HG02571 (cell line): ENCODE measurements around the gene CNGA2.

Experiments used
- ATAC-seq: cut with Tn5 transposase; IDR thresholded peaks from one replicate; pipeline ENCODE4 v1.9.1; 2021; ENCODE audit warnings: mild to moderate bottlenecking, moderate library complexity; ENCODE audit not compliant: unreplicated experiment

The CNGA2 gene

DNA sequence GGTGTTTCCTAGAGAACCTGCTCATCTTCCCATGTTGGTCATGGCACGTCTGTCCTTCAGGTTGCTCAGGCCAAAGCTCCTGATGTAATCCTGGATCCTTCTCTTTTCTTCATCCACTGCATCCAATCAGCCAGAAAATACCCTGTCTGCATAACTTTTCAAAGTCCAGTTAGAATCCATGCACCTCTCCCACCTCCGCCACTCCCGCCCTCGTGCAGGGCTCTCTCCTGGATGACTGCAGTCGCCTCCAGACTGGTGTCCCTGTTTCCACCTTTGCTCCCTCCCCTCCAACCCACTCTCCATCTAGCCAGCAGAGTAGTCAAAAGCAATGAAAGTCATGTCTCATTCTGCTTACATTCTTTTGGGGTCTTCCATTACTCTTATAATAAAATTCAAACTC, 16.0 kb downstream of the CNGA2 start:
- ATAC-seq, result no peak

DNA sequence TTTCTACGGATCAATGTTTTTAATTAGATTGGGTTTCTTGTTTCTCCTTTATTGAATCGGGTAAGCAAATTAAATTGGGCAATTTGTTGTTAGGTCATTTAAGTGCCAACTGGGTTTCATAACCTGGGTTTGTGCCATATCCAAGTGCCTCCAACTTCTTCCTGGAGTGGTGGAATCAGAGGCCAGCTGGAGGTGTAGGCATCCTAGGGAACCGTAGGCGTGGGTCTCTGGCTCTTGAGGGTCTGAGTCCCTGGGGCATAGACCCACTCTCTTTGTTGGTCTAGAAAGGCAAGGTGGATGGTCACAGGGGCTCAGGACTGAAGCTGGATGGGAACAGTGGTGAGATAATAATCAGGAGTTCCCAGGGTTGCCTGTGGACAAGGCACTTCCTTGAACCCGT, 18.3 kb downstream of the CNGA2 start:
- no peak for ATAC-seq

DNA sequence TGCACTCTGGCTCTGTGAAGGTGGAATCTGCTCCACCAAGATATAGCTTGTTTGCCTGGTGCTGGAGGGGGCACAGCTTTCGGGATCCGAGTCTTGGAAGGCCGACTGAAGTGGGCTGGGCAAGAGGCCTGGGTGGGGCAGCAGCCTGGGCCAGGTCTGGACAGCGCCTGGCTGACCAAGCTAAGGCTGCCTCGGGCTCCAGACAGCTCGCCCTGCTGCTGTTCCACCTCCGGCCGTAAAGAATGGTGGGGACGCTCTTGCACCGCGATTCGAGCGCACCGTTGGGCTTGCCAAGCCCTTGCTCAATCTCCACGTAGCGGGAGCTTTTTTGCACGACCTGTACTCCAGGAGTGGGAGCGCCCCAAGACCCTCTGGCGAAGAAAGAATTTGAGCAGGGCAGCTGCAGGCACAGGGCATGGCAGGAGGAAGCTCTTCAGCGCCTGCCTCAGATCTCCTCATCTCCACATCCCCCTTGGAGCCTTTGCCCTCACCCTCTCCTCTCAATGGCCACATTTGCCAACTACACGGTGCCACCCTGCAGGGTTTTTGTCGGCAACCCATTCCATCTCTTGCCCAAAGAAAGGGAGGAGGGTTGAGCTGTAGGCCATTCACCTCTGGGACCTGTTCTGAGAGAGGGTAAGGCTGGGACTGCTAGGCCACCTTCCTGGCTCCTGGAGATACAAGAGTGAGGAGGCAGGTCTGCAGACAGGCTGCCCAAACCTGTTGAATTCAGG, 18.9 kb downstream of the CNGA2 start:
- ATAC-seq, result no peak

DNA sequence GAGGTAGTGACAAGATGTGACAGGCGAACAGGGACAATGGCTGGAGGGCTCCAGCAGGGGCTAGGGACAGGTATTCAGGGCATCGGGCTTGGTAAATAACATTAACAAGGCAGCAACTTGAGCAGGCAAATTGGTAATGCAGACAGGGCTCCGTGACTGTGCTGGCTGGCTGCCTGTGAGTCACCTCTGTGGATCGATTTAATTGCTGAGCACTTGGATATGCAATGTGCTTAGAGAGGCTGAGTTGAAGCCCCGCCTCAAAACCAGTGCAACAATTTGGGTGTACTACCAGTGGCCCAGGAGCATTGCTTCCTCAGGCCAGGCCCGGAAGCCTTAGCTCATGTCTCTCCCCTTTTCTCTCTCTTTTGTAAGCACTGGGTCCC, 19.5 kb downstream of the CNGA2 start:
- no peak for ATAC-seq

DNA sequence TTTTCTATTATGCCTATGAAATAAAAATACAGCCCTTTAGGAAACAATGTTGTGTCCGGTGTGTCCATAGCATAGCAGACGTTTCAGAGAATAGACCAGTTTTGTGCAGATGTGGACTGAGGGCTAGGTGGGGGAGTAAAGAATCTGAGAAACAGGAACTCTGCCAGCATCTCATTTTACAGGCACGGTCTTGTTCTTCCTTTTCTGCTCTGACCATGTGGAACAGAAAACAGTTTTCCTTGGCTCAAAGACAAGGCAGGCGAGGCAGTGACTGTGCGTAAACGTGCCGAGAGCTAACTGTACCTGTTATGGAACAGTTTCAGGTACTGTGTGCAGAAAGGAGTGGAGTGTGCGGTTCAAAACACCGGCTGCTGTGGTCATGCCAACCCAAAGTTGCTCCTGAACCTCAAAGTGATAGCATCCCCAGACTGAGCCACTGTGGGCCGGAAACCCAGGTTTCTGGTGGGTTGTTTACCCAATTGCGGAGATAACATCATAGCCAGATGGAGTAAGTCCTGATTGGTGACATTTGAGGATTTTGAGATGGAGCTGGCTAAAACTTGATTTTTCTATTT, 20.2 kb downstream of the CNGA2 start:
- ATAC-seq, result no peak

DNA sequence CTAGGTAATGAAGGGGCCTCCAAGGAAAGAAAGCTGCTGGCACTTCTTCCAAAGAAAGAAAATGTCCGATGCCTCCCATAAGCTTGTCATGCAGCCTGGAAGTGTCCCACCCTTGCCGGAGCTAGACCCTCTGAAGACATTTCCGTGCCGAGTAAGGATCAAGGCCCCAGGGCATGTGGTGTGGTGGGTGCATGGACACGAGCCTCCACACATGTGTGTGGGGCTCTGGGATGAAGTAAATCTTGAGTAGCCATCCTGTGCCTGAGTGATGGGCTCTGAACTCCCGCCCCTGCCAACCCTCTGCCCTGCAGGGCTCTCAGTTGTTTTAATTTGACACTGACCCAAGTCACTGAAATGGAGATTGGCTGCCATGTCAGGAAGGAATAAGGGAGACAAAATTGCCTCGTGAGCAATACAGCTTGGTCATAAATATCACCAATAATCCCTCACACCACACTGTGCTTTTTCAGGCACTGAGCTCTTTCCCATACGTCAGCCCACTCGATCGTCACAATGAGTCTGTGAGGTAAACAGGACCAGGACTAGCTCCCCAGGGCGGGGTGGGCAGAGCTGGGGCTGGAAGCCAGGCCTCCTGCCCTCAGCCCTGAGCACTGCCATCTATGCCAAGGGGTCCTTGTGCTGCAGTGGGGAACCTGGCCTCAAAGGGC, 24.6 kb downstream of the CNGA2 start:
- no peak for ATAC-seq

DNA sequence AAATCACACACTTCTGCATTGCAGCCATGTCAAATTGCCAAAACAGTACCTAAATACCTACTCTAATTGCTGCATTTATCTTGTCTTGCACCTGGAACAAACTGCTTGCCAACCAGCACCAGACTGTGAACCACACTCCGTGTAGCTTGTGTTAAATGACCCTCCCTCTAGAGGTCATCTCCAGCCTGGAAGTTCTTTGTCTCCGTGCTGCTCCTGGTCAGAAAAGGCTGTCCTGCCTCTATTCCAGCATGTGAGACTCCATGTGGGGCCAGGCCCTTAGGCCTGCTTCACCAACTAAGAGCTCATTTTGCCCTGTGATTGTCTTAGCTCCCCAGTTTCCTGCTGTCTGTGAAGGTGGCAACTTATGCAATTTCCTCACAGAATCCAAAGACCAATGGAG, 28.3 kb downstream of the CNGA2 start:
- ATAC-seq, result no peak

DNA sequence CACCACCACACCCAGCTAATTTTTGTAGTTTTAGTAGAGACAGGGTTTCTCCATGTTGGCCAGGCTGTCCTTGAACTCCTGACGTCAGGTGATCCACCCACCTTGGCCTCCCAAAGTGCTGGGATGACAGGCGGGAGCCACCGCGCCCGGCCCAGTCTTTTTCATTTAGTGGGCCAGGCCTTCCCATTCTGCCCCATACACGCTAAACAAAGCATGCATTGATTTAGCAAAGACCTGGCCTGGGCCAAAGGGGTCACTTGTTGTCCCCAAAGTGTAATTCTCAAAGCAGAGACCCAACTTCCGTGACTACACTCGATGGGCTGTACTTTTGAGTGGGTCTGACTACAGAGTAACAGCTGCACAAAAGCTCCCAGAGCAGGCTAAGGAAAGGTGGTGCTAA, 29.2 kb downstream of the CNGA2 start:
- ATAC-seq, result no peak

DNA sequence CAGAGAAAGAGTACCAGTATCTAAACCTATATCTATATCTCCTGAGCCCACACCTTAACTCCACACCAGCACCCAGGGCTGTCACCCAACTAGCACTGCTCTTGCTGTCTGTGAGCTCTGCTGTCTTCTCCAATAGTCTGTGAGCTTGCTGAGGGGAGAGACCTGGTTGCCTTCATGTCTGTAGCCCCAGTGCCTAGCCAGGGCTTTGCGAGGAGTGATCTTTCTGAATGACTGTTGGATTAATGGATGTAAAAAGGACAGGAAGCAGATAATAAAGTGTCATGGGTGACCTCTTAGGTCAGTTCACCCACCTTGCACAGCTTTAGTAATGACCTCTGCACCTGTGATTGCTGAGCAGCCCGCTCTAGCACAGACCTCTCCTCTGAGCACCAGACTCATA, 30.5 kb downstream of the CNGA2 start:
- ATAC-seq, result no peak

DNA sequence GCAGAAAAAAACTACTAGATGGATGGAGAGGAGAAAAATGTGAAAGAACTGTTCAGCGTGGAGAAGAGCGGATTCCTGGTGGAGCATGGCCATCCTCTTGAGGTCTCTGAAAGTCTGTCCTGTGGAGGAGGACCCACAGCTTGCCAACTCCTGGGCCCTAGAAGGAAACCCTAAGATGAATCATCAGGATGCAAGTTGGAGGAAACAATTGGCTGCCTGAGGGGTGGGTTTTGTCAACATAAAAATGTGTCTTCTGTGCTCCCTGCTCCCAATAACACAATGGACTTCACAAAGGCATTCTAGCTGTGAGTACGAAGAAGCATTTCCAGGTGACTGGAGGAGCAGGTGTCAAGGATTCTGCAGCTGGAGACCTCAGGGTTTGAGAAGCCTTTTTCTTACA, 37.2 kb downstream of the CNGA2 start:
- no peak for ATAC-seq

DNA sequence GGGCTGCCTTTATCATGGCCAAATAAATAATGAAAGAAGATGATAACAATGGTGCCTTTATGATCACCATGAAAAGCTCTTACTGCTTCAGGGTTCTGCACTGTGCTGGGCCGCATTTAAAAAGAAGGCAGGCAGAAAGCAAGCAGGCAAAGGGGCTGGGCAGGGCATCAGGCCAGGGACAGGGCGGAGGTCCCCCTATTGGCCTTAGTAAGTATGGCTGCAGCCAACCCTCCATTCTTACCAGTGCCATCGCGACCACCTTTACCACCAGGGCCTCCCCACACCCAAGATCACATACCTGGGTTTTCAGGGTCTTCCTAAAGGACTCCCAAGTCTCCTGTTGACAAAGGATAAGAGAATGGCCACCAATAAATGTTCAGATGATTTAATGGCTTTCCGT, 38.9 kb downstream of the CNGA2 start:
- no peak for ATAC-seq

DNA sequence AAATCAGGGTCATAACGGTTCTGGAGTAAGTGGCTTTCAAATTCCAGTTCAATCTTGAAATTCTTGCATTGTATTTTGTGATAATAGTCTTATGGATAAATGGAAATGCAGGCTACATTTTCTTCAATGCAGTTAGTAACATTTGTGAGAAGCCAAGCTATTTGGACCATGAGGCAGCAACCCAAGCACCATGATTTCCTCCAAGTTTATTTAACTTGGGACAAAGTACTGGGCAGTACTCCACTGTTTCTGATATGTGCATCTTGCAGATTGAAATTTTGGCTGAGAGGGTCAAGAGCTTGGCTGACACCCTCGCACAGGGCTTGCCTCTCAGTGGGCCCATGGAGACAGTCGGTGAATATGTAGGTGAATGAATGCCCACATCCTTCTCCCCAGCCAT, 39.9 kb downstream of the CNGA2 start:
- no peak for ATAC-seq

DNA sequence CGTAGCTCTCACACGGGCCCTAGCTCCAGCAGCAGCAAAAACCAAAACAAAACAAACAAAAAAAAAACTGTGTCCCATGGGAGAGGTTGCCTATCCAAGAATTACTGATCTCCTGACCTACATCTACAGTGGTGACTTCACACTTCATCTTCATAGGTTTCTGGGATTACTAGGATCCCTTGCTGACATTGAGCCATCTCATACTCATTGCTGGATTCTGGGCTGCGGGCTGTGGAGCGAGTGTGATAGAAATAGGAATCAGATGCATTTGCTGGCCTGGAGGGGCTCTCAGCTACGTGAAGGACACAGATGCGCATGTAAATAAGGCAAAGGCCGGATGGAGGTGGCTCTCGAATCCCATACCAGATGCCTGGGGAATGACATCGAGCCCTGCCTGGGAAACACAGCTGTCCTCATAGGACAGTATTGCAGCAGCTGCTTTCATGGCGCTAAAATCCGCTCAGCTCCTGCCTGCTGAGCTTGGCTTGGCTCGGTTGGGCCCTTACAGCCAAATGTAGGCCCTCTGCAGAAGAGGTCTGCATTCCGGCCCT, 41.7 kb downstream of the CNGA2 start:
- ATAC-seq, result no peak

DNA sequence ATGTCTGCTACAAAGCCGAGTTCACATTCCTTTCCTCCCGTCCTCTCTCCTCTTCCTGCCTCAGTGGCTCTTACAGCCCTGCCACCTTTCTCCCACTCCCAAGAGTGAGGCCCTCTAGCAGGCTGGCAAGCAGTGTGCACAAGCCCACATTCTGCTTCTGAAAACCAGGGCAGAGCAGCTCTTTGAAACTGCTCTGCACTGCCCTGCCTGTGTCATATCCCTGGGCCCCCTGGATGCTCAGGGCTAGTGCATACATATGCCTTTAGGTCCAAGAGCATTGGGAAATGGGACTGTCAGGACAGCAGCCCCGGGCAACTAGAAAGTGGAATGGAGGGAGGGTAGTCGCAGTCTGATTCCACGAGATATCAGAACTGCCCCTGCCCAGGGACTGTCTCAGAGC, 42.4 kb downstream of the CNGA2 start:
- no peak for ATAC-seq

DNA sequence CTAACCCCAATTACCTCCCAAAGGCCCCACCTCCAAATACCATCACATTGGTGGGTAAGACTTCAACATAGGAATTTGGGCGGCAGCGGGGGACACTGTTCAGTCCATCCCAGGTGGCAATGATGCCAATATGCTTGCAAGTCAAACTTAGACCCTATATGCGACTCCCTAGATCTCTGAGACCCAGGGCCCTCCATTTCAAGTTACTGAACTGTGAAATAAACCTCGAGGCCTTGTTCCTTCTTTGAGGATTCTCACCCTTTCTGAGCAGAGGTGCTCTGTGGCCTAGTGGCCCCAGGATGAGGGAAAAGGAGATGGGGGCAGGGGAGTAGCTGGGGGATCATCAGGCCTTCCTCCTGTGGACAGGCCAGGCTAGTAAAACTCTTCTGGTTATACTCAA, 44.7 kb downstream of the CNGA2 start:
- ATAC-seq, result no peak

DNA sequence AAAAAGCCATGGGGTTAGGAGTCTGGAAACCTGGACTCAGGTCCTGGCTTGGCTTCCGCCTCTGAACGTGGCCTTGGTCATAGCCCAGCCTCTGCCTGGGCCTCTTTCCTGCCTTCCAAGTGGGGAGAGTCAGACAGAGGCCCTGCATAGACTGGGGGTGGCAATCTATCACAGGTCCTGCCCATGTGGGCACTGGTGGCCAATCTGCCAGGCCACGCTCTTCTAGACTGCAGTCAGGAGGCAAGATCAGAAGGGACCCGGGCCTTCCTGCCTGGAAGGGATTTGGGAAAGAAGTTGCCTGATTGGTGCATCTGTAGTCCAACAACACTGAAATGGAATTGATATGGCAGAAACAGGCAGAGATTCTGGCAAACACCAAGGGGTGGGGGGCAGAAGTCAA, 46.1 kb downstream of the CNGA2 start:
- ATAC-seq, result no peak

DNA sequence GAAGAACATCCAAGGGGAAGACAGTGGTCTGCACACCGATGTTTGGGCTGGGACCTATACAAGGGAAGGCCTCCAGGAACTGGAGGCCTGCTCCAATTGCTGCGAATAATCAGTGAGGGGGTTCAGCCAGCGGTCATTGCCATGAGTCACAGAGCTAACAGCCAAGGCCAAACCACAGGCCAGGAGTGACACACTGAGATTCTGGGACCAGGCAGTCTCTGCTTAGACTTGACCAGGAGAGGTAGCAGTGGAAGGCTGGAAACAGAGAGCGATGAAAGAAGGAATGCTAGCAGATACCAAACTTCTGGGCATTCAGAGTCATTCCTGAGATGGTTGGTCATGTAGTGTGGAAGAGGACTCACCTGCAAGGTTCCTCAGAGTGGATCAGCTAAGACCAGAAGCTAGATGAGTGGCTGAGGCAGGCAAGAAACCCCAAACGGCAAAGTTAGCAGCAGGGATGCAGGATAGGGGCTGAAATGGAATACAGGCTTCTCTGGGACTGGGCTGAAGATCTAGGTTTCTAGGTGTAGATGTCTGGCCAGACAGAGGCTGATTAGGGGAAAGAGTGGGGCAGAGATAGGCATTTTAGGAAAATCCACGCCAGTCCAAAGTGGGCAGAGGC, 54.7 kb downstream of the CNGA2 start:
- ATAC-seq, result no peak

DNA sequence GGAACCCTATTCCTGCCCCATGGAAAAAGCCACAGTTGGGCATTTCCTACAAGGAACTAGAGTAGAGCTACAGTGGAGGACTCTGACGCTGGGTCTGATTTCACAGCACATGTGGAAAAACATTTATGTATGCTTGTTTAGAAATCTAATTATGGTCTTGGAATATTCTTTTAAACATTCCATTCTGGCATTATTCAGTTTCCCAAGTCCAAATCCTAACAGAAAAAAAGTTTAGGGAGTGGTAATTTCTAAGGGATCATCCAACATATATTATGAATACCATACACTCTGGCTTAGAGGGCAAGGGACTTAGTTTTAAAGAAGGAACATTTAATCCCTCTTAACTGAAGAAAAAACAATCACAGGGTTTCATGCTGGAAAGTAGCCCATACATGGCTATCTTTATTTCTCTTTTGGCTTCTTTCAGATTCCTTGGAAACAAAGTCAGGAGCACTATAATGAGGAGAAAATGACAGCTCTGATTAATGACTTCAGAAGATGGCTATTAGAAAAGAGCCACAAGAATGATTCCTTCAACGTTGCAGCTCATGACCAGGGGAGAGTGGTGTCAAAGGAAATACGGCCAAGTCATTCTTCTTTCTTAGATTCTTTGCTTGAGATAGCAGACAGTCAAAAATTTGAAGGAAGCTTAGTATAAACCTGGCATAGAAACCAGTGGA, 56.1 kb downstream of the CNGA2 start:
- no peak for ATAC-seq

DNA sequence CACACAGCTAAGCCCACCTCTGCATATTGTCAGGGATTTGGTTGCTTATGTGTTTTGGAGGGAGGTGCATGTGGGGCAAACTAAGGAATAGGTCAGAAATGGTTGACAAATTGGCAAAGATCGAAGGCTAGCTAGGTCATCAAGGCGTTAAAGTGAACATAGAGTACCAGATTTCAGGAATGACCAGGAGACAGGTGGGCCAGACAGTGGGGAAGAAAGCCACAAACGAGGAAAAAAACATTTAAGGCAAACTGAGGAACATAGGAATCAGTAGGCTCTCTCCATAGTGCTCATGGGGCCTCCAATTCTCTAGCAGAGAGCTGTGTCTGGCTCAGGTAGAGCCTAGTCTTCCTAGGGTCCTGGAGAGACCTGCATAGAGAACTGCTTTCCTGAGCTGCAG, 57.4 kb downstream of the CNGA2 start:
- ATAC-seq, result no peak

DNA sequence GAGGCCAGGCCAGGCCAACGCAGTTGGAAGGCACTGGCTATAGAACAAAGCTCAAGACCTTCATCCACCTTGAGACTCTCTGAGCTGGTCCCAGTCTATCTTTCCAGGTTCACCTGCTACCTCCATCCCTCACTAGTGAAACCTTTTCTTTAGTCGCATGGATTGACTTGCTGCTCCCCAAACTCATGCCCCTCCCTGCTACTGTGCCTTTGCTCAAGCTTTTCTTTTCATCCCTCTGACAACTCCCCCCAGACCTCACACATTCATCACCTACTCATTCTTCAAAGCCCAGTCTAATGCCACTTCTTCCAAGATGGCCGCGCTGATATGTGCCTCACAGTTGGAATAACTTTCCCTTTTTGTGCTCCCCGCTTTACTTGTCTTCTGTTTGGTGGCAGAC, 58.0 kb downstream of the CNGA2 start:
- no peak for ATAC-seq

DNA sequence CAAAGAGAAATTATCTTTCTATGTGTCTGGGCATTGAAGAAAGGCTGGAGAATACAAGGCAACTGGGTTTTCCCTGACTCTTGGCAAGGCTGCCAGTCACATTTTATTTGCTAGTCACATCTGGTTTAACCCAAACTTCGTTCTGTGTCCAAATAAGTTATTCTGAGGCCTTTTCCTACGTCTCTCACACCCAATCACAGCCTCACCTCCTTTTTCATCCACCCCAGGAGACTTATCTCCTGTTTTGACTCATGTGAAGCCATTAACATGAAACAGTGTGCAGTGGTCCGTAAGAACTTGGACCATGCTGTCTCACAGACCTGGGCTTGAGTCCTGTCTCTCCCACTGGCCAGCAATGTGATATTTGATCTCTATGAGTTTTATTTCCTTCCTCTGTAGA, 59.3 kb downstream of the CNGA2 start:
- ATAC-seq, result no peak
